Upper lobe of right lung (tissue), 1 donor: ENCODE results near the gene DNAJC15. TPM values are rescaled to one million over a fixed set of nuclear protein-coding genes. Genes with fewer than 3 reads are reported as not detected.
A peak's percentile ranks its signal among the peaks of the same experiment; 100 is the strongest.

ENCODE experiments used
- ATAC-seq: fragments of 200-7000 bp; cut with Tn5 transposase; one replicate; pipeline ENCODE4 v1.9.1; 2020; ENCODE audit warnings: mild to moderate bottlenecking, moderate library complexity
- DNase-seq: peaks from one replicate; pipeline ENCODE4 v3.0.0-alpha.2; 2020
- H3K27ac ChIP-seq: fragments of 200-600 bp; one replicate; pipeline ENCODE4 v1.8.0; 2022
- H3K27me3 ChIP-seq: fragments of 200-600 bp; one replicate; pipeline ENCODE4 v1.8.0; 2022; ENCODE audit warnings: mild to moderate bottlenecking
- H3K36me3 ChIP-seq: fragments of 200-600 bp; one replicate; pipeline ENCODE4 v1.8.0; 2022
- H3K4me1 ChIP-seq: fragments of 200-600 bp; one replicate; pipeline ENCODE4 v1.8.0; 2022
- H3K4me3 ChIP-seq: fragments of 200-600 bp; one replicate; pipeline ENCODE4 v1.8.0; 2022; ENCODE audit warnings: mild to moderate bottlenecking
- H3K9me3 ChIP-seq: fragments of 200-600 bp; one replicate; pipeline ENCODE4 v1.8.0; 2022
- CTCF ChIP-seq: fragments of 200-600 bp; IDR thresholded peaks from one replicate; pipeline ENCODE4 v1.8.0; 2022; ENCODE audit warnings: antibody characterized with exemption
- intact Hi-C: fragments of 100-400 bp; cut with DNase I; formaldehyde crosslinking; loops from one replicate; pipeline ENCODE4 v1.11.0; 2022
- total RNA-seq: library from RNA; stranded (reverse); fragmentation: NEBNext Ultra II Directional; extraction: Animal tissue kit (Norgen Biotek cat#: 25700); gene quantifications from one replicate; pipeline ENCODE4 v1.2.1, GENCODE V29; 2021
- donor health status: DM: no; HTN: yes; CAD: no; lungs with severe emphysema.

The DNAJC15 gene
- total RNA-seq, 1 donor from 2014 or later = 15.1 TPM

- DNase-seq (no peak), ATAC-seq (no peak)
- Histone ChIP-seq H3K4me3 (no peak overlapping the region), H3K36me3 (peaks cover 5% of the 10 kb centered on the region), H3K4me1 (no peaks in the 10 kb centered on the region), H3K27ac (no peak overlapping the region), H3K27me3 (no peaks in the 10 kb centered on the region), H3K9me3 (no peaks in the 10 kb centered on the region)
- intact Hi-C loops = no loop called here
- no peak for TF ChIP-seq CTCF
These were observed 60.4 kb downstream of the DNAJC15 start for GRCh38 chr13:43083750-43084149.

GRCh38 chr13:43085545-43085944, 62.2 kb downstream of the DNAJC15 start:
- no peak for DNase-seq
- Histone ChIP-seq H3K27ac (no peak overlapping the region), H3K9me3 (no peaks in the 10 kb centered on the region), H3K4me3 (no peak overlapping the region), H3K4me1 (no peaks in the 10 kb centered on the region), H3K36me3 (no peaks in the 10 kb centered on the region), H3K27me3 (no peaks in the 10 kb centered on the region)
- TF ChIP-seq CTCF = peak; percentile 75
- intact Hi-C loops = no loop called here
- no peak for ATAC-seq

GRCh38 chr13:43086181-43086580, 62.8 kb downstream of the DNAJC15 start:
- Histone ChIP-seq H3K9me3 (no peaks in the 10 kb centered on the region), H3K36me3 (no peaks in the 10 kb centered on the region), H3K27me3 (no peaks in the 10 kb centered on the region), H3K4me1 (no peaks in the 10 kb centered on the region), H3K27ac (no peak overlapping the region), H3K4me3 (no peak overlapping the region)
- ATAC-seq (no peak), DNase-seq (no peak)
- no peak for TF ChIP-seq CTCF
- intact Hi-C loops = no loop called here

- intact Hi-C loops = no loop called here
- no peak for TF ChIP-seq CTCF
- Histone ChIP-seq H3K27ac (peak overlapping the region; percentile 80), H3K4me3 (peak overlapping the region; percentile 58), H3K27me3 (no peaks in the 10 kb centered on the region), H3K4me1 (no peaks in the 10 kb centered on the region), H3K9me3 (no peaks in the 10 kb centered on the region), H3K36me3 (no peaks in the 10 kb centered on the region)
- ATAC-seq (peak; percentile 76), DNase-seq (no peak)
These were observed 64.7 kb downstream of the DNAJC15 start for GRCh38 chr13:43088093-43088511.

- H3K27ac ChIP-seq = no peak overlapping the region
- no peaks in the 10 kb centered on the region for H3K9me3 ChIP-seq
- intact Hi-C loops = no loop called here
- no peaks in the 10 kb centered on the region for H3K4me1 ChIP-seq
- no peak for TF ChIP-seq CTCF
- H3K27me3 ChIP-seq = no peaks in the 10 kb centered on the region
- H3K4me3 ChIP-seq = no peak overlapping the region
- no peak for ATAC-seq
- no peak for DNase-seq
- H3K36me3 ChIP-seq = no peaks in the 10 kb centered on the region
These were observed 66.6 kb downstream of the DNAJC15 start for GRCh38 chr13:43089912-43090498.

- Histone ChIP-seq H3K36me3 (no peaks in the 10 kb centered on the region), H3K27ac (no peak overlapping the region), H3K27me3 (no peaks in the 10 kb centered on the region), H3K4me1 (no peaks in the 10 kb centered on the region), H3K4me3 (no peak overlapping the region), H3K9me3 (no peaks in the 10 kb centered on the region)
- intact Hi-C loops = no loop called here
- ATAC-seq (no peak), DNase-seq (no peak)
- TF ChIP-seq CTCF = no peak
These were observed 71.5 kb downstream of the DNAJC15 start for GRCh38 chr13:43094901-43095300.
